Measurements from ENCODE around the gene ECI1.

DNA sequence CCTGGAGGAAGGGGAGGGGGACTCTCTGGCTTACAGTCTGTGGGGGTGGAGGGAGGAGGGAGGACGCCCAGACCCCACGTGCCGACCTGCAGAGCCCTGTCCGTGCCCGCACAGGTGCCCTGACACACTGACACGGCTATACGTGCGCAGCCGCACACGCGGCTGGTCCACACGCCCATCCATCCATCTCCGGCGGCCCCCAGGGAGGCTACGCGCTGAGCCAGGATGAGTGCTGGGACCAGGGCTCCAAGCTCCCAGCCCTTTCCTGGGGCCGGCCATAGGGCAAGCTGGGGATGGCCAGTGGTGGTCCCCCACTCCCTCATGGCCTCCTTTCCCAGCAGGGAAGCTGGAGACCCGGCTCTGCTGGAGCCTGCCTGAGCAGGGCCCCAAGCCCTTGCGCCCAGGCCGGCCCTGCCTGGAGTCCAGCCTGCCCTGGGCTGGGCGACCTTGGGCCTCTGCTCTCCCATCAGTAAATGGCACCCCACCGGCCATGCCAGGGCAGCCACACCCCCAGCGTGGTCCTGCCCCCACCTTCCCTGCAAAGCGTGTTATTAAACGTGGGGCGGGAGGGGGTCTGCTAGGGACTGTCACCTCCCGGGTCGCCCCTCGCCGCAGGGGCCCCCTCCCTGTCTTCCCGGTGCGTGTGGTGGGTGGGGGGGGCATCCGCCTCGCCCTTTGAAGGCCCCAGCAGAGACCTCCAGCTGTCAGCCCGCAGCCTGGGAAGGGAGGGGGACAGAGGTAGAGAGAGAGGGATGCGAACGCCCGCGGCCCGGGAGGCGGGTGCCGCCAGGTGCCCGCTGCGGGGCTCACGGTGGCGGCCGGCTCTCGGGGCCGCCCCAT is 55.8 kb downstream of the ECI1 start:
- no peak for TF ChIP-seq CTCF (IDR thresholded peaks at IDR 0.05)
- peak; percentile 47 for TF ChIP-seq EZH2 (IDR thresholded peaks at IDR 0.05)

Data from neural progenitor cell (in vitro differentiated cells).